CD8-positive, alpha-beta memory T cell (primary cell): Measurements from ENCODE around the gene CARD11. TPM values are rescaled to one million over a fixed set of nuclear protein-coding genes. Genes with fewer than 3 reads are reported as not detected.
"Not testable (repeated sequence)": the region's sequence is repeated elsewhere in the genome, so short reads cannot be mapped to it uniquely, and the experiment has no call there.

Experiments
- CTCF ChIA-PET: fragments of 350-600 bp; sonication (Branson Sonifier 250); formaldehyde crosslinking; loops from one replicate; lab custom pipeline; 2021; ENCODE audit warnings: antibody characterized with exemption; lab: Charles Lee
- POLR2A ChIA-PET: fragments of 350-600 bp; sonication (Branson Sonifier 250); formaldehyde crosslinking; loops from one replicate; lab custom pipeline; 2021; ENCODE audit warnings: antibody characterized with exemption; lab: Charles Lee
- DNase-seq, 5 donors: peaks; one replicate each; pipeline versions ENCODE4 v3.0.0 to v3.0.0-alpha.2; 2020 to 2022; ENCODE audit warnings: mixed read lengths in 1 of 5
- H3K27ac ChIP-seq: one replicate; pipeline ENCODE4 v1.7.0; 2013; ENCODE audit warnings: low read depth, mild to moderate bottlenecking, low read length, moderate library complexity
- H3K27me3 ChIP-seq: 2 replicates; pipeline ENCODE4 v1.7.0; 2013; ENCODE audit warnings: low read length, mild to moderate bottlenecking; ENCODE audit not compliant: insufficient read depth, poor library complexity, severe bottlenecking
- H3K36me3 ChIP-seq: 2 replicates; pipeline ENCODE4 v1.7.0; 2013; ENCODE audit warnings: mild to moderate bottlenecking, low read length, moderate library complexity; ENCODE audit not compliant: insufficient read depth
- H3K4me1 ChIP-seq: 2 replicates; pipeline ENCODE4 v1.7.0; 2013; ENCODE audit warnings: mild to moderate bottlenecking, low read length, moderate library complexity; ENCODE audit not compliant: insufficient read depth
- H3K4me3 ChIP-seq: 2 replicates; pipeline ENCODE4 v1.7.0; 2013; ENCODE audit warnings: mild to moderate bottlenecking, low read length
- H3K9me3 ChIP-seq: 2 replicates; pipeline ENCODE4 v1.7.0; 2013; ENCODE audit warnings: mild to moderate bottlenecking, low read length
- H3K27ac Mint-ChIP-seq, 8 donors: one replicate each; pipeline ENCODE4 v1.8.0; 2020 to 2021; ENCODE audit warnings: mixed read lengths in 8 of 8, mild to moderate bottlenecking in 6 of 8, inconsistent platforms in 3 of 8, moderate library complexity in 3 of 8
- H3K27me3 Mint-ChIP-seq, 2 donors: one replicate each; pipeline ENCODE4 v1.8.0; 2020 to 2021; ENCODE audit warnings: mixed read lengths in 2 of 2, mild to moderate bottlenecking in 1 of 2, moderate library complexity in 1 of 2
- H3K36me3 Mint-ChIP-seq, 3 donors: one replicate each; pipeline ENCODE4 v1.8.0; 2020 to 2021; ENCODE audit warnings: mixed read lengths in 3 of 3, inconsistent platforms in 1 of 3, mild to moderate bottlenecking in 1 of 3
- H3K4me1 Mint-ChIP-seq, 3 donors: one replicate each; pipeline ENCODE4 v1.8.0; 2020 to 2021; ENCODE audit warnings: mixed read lengths in 3 of 3, inconsistent platforms in 1 of 3, mild to moderate bottlenecking in 1 of 3
- H3K4me3 Mint-ChIP-seq, 7 donors: one replicate each; pipeline ENCODE4 v1.8.0; 2020 to 2021; ENCODE audit warnings: mixed read lengths in 7 of 7, mild to moderate bottlenecking in 6 of 7, moderate library complexity in 4 of 7, inconsistent platforms in 2 of 7
- H3K9me3 Mint-ChIP-seq, 5 donors: one replicate each; pipeline ENCODE4 v1.8.0; 2020 to 2022; ENCODE audit warnings: mixed read lengths in 5 of 5, mild to moderate bottlenecking in 3 of 5, moderate library complexity in 2 of 5, inconsistent platforms in 1 of 5
- polyA plus RNA-seq: library from polyadenylated mRNA; unstranded; fragments of 300-500 nt; fragmentation: Illumina TruSeq; gene quantifications from one replicate; pipeline ENCODE4 v1.2.3, GENCODE V29; 2021
- total RNA-seq, 2 experiments: library from RNA; stranded (reverse); gene quantifications; one replicate each; pipeline ENCODE4 v1.2.3, GENCODE V29; 2021

CARD11 gene
- total and polyA plus RNA-seq, 3 experiments from 2014 or later, result 40.9 to 72.1 (median 68.4) TPM

GRCh38 chr7:3039787-3040186, 3.9 kb downstream of the CARD11 start:
- Mint-ChIP-seq H3K4me3 (peak overlapping the region; percentile 19 to 99 (median 76)), H3K9me3 (no peaks in the 10 kb centered on the region), H3K4me1 (peaks cover 58 to 85% (median 73%) of the 10 kb centered on the region in 3 donors), H3K27ac (peak overlapping the region; percentile 27 to 96 (median 90)), H3K36me3 (peaks cover 4 to 49% (median 16%) of the 10 kb centered on the region in 3 donors), H3K27me3 (peaks cover 0 to 2% of the 10 kb centered on the region in 2 donors)
- no peak for DNase-seq
- H3K27ac ChIP-seq, result no peak overlapping the region
- ChIA-PET POLR2A (no interaction called here), CTCF (interaction anchor here (1.4 kb wide), 1 partner anchor 50 kb away, joined by 4 read pairs; no protein-coding TSS in a partner anchor)
- no peaks in the 10 kb centered on the region for H3K9me3 ChIP-seq
- peaks cover 60% of the 10 kb centered on the region for H3K4me1 ChIP-seq
- no peaks in the 10 kb centered on the region for H3K27me3 ChIP-seq
- no peak overlapping the region for H3K4me3 ChIP-seq
- H3K36me3 ChIP-seq, result no peaks in the 10 kb centered on the region

DNA sequence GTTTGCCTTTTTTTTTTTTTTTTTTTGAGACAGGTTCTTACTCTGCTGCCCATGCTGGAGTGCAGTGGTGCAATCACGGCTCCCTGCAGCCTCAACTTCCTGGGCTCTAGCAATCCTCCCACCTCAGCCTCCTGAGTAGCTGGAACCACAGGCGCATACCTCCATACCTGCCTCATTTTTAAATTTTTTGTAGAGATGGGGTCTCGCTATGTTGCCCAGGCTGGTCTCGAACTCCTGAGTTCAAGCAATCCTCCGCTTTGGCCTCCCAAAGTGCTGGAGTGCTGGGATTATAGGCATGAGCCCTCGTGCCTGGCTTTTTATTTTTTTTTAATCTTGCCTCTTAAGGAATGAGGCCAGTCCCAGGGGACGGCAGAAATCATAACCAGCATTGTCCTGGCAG, 5.7 kb downstream of the CARD11 start:
- H3K4me3 ChIP-seq, H3K36me3 ChIP-seq, H3K9me3 Mint-ChIP-seq, DNase-seq, POLR2A ChIA-PET, H3K27me3 ChIP-seq, H3K27me3 Mint-ChIP-seq, H3K9me3 ChIP-seq: not testable (repeated sequence)
- peak overlapping the region in 7 of 8 donors; percentile 59 to 94 (median 77) for H3K27ac Mint-ChIP-seq
- peak overlapping the region; percentile 16 for H3K27ac ChIP-seq
- peaks cover 60 to 80% (median 79%) of the 10 kb centered on the region in 3 donors for H3K4me1 Mint-ChIP-seq
- H3K36me3 Mint-ChIP-seq, result peaks cover 4 to 57% (median 24%) of the 10 kb centered on the region in 3 donors
- CTCF ChIA-PET, result interaction anchor here (0.7 kb wide), 1 partner anchor 569 kb away, joined by 3 read pairs; no protein-coding TSS in a partner anchor
- peaks cover 52% of the 10 kb centered on the region for H3K4me1 ChIP-seq
- H3K4me3 Mint-ChIP-seq, result peak overlapping the region in 4 of 7 donors; percentile 2 to 69 (median 62)

- DNase-seq, result no peak
- peaks cover 62 to 84% (median 79%) of the 10 kb centered on the region in 3 donors for H3K4me1 Mint-ChIP-seq
- no peaks in the 10 kb centered on the region for H3K9me3 Mint-ChIP-seq
- H3K4me3 ChIP-seq, result no peak overlapping the region
- POLR2A ChIA-PET, result no interaction called here
- H3K9me3 ChIP-seq, result no peaks in the 10 kb centered on the region
- H3K27ac Mint-ChIP-seq, result peak overlapping the region in 7 of 8 donors; percentile 40 to 94 (median 69)
- peaks cover 47% of the 10 kb centered on the region for H3K4me1 ChIP-seq
- CTCF ChIA-PET, result interaction anchor here (0.7 to 0.9 kb wide), 2 partner anchors 56 to 569 kb away, joined by 3 to 4 read pairs; no protein-coding TSS in a partner anchor
- peak overlapping the region in 1 of 7 donors; percentile 12 for H3K4me3 Mint-ChIP-seq
- H3K27ac ChIP-seq, result no peak overlapping the region
- H3K27me3 Mint-ChIP-seq, result no peaks in the 10 kb centered on the region
- peaks cover 4 to 63% (median 26%) of the 10 kb centered on the region in 3 donors for H3K36me3 Mint-ChIP-seq
- no peaks in the 10 kb centered on the region for H3K27me3 ChIP-seq
- H3K36me3 ChIP-seq, result peaks cover 7% of the 10 kb centered on the region
Measured at GRCh38 chr7:3037259-3037658, 6.4 kb downstream of the CARD11 start.

DNA sequence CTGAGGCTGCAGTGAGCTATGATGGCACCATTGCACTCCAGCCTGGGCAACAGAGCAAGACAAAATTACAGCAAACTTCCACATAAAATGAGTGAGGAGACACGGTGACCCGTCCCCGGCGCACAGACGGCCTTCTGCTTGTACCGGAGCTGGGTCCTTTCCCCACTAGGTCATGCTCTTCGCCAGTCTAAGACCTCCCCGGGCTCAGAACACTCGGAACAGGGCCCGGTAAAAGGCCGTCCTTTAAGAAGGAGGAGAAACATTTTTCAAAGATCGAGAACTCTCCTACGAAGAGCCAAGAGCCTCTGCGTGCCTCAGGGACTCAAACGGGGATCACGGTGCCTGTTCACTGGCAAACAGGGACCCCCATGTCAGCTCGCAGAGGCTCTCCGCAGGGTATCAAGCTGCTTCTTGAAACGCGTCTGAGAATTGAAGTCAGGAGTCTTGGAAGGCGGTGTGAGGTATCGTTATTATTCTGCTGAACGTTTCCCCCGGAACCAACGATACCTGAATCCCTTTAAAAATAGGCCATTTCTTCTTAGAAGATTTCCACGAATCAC, 9.0 kb downstream of the CARD11 start:
- peak overlapping the region in 1 of 7 donors; percentile 48 for H3K4me3 Mint-ChIP-seq
- CTCF ChIA-PET, result no interaction called here
- no peak for DNase-seq
- H3K4me1 Mint-ChIP-seq, result peaks cover 56 to 83% (median 73%) of the 10 kb centered on the region in 3 donors
- no peaks in the 10 kb centered on the region for H3K9me3 Mint-ChIP-seq
- H3K27me3 ChIP-seq, result no peaks in the 10 kb centered on the region
- H3K4me3 ChIP-seq, result no peak overlapping the region
- peaks cover 22% of the 10 kb centered on the region for H3K4me1 ChIP-seq
- H3K9me3 ChIP-seq, result no peaks in the 10 kb centered on the region
- peaks cover 17% of the 10 kb centered on the region for H3K36me3 ChIP-seq
- peaks cover 6 to 70% (median 29%) of the 10 kb centered on the region in 3 donors for H3K36me3 Mint-ChIP-seq
- POLR2A ChIA-PET, result no interaction called here
- H3K27ac Mint-ChIP-seq, result peak overlapping the region in 2 of 8 donors; percentile 51 to 57
- no peaks in the 10 kb centered on the region for H3K27me3 Mint-ChIP-seq
- H3K27ac ChIP-seq, result no peak overlapping the region

DNA sequence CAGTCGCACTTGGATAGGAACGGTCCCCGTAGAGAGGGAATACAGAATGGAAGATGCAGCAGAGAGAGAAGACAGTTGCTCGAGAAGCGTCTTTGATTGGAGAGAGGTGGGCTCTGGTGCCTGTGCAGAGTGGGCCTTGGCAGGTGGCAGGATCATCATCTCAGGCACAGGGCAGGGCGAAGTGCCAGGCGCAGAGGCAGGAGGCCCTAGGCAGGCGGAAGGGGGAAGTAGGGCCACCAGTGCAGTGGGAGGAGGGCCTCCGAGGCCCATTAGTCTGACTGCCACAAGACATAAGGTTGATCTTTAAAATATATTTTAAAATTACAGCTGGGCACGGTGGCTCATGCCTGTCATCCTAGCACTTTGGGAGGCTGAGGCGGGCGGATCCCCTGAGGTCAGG, 10.1 kb downstream of the CARD11 start:
- CTCF ChIA-PET, result no interaction called here
- no peak for DNase-seq
- Mint-ChIP-seq H3K27ac (peak overlapping the region in 7 of 8 donors; percentile 2 to 89 (median 77)), H3K4me3 (no peak overlapping the region), H3K36me3 (peaks cover 10 to 75% (median 30%) of the 10 kb centered on the region in 3 donors), H3K27me3 (no peaks in the 10 kb centered on the region), H3K9me3 (no peaks in the 10 kb centered on the region), H3K4me1 (peaks cover 57 to 85% (median 73%) of the 10 kb centered on the region in 3 donors)
- peaks cover 17% of the 10 kb centered on the region for H3K36me3 ChIP-seq
- no peak overlapping the region for H3K27ac ChIP-seq
- no peak overlapping the region for H3K4me3 ChIP-seq
- no peaks in the 10 kb centered on the region for H3K27me3 ChIP-seq
- H3K4me1 ChIP-seq, result peaks cover 22% of the 10 kb centered on the region
- POLR2A ChIA-PET, result no interaction called here
- no peaks in the 10 kb centered on the region for H3K9me3 ChIP-seq

DNA sequence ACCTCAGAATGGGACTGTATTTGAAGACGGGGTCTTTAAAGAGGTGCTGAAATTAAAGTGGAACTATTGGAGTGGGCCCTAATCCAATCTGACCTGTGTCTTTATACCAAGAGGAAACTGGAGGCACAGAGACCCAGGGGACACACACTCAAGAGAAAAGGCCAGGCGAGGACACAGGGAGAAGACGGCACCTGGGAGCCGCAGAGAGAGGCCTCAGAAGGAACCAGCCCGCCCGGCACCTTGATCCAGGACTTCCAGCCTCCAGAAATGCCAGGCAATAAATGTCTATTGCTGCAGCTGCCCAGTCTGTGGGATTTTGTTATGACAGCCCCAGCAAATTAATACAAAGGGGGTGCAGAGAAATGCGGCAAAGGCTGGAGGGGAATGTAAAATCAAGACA, 10.5 kb downstream of the CARD11 start:
- no peaks in the 10 kb centered on the region for H3K27me3 ChIP-seq
- no peak overlapping the region for H3K4me3 Mint-ChIP-seq
- H3K27ac ChIP-seq, result no peak overlapping the region
- no peak for DNase-seq
- no peak overlapping the region for H3K4me3 ChIP-seq
- peak overlapping the region; percentile 2 to 89 (median 60) for H3K27ac Mint-ChIP-seq
- POLR2A ChIA-PET, result no interaction called here
- H3K9me3 ChIP-seq, result no peaks in the 10 kb centered on the region
- H3K36me3 ChIP-seq, result peaks cover 17% of the 10 kb centered on the region
- H3K27me3 Mint-ChIP-seq, result no peaks in the 10 kb centered on the region
- CTCF ChIA-PET, result no interaction called here
- peaks cover 19% of the 10 kb centered on the region for H3K4me1 ChIP-seq
- H3K36me3 Mint-ChIP-seq, result peaks cover 10 to 75% (median 32%) of the 10 kb centered on the region in 3 donors
- no peaks in the 10 kb centered on the region for H3K9me3 Mint-ChIP-seq
- H3K4me1 Mint-ChIP-seq, result peaks cover 57 to 85% (median 73%) of the 10 kb centered on the region in 3 donors

- DNase-seq, result no peak
- H3K36me3 Mint-ChIP-seq, result peaks cover 13 to 77% (median 34%) of the 10 kb centered on the region in 3 donors
Measured at GRCh38 chr7:3032256-3032655, 11.4 kb downstream of the CARD11 start.

DNA sequence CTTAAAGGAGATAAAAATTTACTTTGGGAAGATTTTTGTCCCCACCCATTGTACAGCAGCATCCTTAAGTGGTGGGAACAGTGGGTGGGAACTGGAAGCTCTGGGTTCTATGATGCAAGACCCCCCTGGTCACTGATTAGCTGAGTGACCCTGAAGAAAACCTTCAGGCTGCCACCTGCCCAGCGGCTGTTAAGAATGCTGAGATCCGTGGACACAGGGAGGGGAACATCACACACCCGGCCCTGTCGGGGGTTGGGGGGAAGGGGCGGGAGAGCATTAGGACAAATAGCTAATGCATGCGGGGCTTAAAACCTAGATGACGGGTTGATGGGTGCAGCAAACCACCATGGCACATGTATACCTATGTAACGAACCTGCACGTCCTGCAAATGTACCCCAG, 14.5 kb downstream of the CARD11 start:
- Histone ChIP-seq H3K4me3 (no peak overlapping the region), H3K4me1 (peaks cover 16% of the 10 kb centered on the region), H3K9me3 (peaks cover 5% of the 10 kb centered on the region), H3K27ac (no peak overlapping the region), H3K27me3 (no peaks in the 10 kb centered on the region), H3K36me3 (peaks cover 25% of the 10 kb centered on the region)
- peaks cover 61 to 81% (median 74%) of the 10 kb centered on the region in 3 donors for H3K4me1 Mint-ChIP-seq
- peaks cover 35 to 78% (median 41%) of the 10 kb centered on the region in 3 donors for H3K36me3 Mint-ChIP-seq
- H3K27me3 Mint-ChIP-seq, result peaks cover 0 to 1% of the 10 kb centered on the region in 2 donors
- no peak for DNase-seq
- peaks cover 4 to 12% (median 10%) of the 10 kb centered on the region in 5 donors for H3K9me3 Mint-ChIP-seq
- peak overlapping the region; percentile 2 to 96 (median 80) for H3K27ac Mint-ChIP-seq
- ChIA-PET CTCF (interaction anchor here (1.8 kb wide), 1 partner anchor 12 kb away, joined by 3 read pairs; no protein-coding TSS in a partner anchor), POLR2A (no interaction called here)
- peak overlapping the region in 2 of 7 donors; percentile 41 to 65 for H3K4me3 Mint-ChIP-seq

More at GRCh38 chr7:3032256-3032655, 11.4 kb downstream of the CARD11 start:
- H3K27ac Mint-ChIP-seq, result peak overlapping the region in 5 of 8 donors; percentile 10 to 82 (median 43)
- Histone ChIP-seq H3K27me3 (no peaks in the 10 kb centered on the region), H3K36me3 (peaks cover 21% of the 10 kb centered on the region), H3K9me3 (no peaks in the 10 kb centered on the region), H3K4me1 (peaks cover 24% of the 10 kb centered on the region), H3K27ac (no peak overlapping the region), H3K4me3 (no peak overlapping the region)
- H3K27me3 Mint-ChIP-seq, result no peaks in the 10 kb centered on the region
- peaks cover 0 to 3% (median under 1%) of the 10 kb centered on the region in 5 donors for H3K9me3 Mint-ChIP-seq
- no peak overlapping the region for H3K4me3 Mint-ChIP-seq
- H3K4me1 Mint-ChIP-seq, result peaks cover 59 to 85% (median 73%) of the 10 kb centered on the region in 3 donors
- ChIA-PET CTCF (no interaction called here), POLR2A (no interaction called here)
